Neural progenitor cell (in vitro differentiated cells): ENCODE measurements around the gene HSPA9.

Source experiments
- EZH2 ChIP-seq: fragments of 200-600 bp; sonication (generic); IDR thresholded peaks from 2 replicates; pipeline ENCODE4 v1.6.1; 2017; ENCODE audit warnings: antibody characterized with exemption, mild to moderate bottlenecking, moderate library complexity
- TF ChIP-seq, protein P1 (sequence below): fragments of 200-600 bp; sonication (generic); IDR thresholded peaks from 2 replicates; pipeline ENCODE4 v1.5.1; 2017; ENCODE audit warnings: antibody characterized with exemption, mild to moderate bottlenecking

DNA sequence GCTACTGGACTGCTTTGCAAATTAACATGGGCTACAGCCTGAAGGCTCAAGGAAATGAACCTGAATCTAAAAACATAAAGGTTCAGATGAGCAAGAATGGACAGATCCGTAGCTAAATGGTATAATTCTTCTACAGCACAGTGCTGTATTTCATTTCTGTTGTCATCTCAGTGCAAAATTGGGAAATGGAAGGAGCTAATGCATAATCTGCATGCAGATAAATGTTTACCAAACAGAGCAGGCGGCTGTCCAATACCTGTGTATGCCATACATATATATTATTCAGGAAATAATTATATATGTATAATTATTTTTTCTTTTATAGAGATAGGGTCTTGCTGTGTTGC is 4.3 kb upstream of the HSPA9 start:
- TF ChIP-seq, protein P1, sequence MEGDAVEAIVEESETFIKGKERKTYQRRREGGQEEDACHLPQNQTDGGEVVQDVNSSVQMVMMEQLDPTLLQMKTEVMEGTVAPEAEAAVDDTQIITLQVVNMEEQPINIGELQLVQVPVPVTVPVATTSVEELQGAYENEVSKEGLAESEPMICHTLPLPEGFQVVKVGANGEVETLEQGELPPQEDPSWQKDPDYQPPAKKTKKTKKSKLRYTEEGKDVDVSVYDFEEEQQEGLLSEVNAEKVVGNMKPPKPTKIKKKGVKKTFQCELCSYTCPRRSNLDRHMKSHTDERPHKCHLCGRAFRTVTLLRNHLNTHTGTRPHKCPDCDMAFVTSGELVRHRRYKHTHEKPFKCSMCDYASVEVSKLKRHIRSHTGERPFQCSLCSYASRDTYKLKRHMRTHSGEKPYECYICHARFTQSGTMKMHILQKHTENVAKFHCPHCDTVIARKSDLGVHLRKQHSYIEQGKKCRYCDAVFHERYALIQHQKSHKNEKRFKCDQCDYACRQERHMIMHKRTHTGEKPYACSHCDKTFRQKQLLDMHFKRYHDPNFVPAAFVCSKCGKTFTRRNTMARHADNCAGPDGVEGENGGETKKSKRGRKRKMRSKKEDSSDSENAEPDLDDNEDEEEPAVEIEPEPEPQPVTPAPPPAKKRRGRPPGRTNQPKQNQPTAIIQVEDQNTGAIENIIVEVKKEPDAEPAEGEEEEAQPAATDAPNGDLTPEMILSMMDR = no peak
- no peak for TF ChIP-seq EZH2
